ENCODE data around the gene PRPSAP1.

Gene PRPSAP1, protein sequence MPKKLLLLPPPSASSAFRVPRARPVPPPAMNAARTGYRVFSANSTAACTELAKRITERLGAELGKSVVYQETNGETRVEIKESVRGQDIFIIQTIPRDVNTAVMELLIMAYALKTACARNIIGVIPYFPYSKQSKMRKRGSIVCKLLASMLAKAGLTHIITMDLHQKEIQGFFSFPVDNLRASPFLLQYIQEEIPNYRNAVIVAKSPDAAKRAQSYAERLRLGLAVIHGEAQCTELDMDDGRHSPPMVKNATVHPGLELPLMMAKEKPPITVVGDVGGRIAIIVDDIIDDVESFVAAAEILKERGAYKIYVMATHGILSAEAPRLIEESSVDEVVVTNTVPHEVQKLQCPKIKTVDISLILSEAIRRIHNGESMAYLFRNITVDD

DNA sequence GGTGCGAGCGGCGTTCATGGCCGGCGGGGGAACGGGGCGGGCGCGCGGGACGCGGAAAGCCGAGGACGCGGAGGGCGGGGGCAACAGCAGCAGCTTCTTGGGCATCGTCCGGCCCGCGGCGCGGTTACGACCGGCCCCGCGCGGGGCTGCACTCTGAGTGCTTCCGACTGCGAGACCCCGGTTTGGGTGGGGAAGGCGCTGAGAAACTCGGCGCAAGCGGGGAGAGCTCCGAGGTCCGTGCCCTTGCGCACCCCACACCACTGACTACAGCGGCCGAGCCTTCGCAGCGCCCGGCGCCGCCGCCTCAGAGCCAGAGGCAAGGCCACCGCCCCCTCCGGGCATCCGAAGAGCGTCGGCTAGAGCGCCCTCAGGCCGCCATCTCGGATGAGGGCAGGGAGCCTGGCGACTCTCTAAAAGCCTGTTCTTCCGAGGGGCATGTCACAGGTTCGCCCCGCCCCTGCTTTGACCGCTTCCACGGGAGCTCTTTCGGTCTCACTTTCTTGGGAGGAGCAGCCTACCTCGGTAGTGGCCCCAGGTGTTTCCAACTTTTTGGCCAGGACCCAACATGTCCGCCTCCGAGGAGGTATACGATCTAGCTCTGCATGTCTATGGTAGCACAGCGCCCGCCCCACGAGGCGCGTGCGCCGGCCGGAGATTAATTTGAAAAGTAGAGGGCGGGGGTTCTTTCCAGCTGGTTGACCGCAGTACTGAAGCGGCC, at the start of gene PRPSAP1:
Gene PRPSAP1, minus strand, starts transcription at position 318 of the 718 bp plus-strand sequence. Its CDS starts 213 bp downstream, at position 105.
- DNase-seq (ENCODE audit: low spot score) = peak; percentile 83

DNA sequence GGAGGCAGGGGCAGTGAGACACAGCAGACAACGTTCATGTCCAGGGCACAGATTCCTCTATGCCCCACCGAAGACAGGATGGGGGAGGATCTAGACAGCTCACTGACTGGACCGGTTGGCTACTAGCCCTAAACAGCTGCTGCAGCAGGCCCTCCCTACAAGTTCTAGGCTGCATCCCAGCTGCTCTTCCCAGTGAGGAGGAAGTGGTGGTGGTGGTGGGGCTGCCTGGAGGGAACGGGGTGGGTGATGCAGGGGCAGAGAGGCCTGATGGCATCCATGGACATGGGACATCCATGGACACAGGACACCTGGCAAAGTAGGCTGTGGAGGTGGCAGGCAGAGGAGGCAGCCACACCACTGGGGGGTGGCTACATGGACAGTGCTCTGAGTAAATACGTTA, 49.0 kb upstream of the PRPSAP1 start:
- DNase-seq (ENCODE audit: low spot score) = no peak

DNA sequence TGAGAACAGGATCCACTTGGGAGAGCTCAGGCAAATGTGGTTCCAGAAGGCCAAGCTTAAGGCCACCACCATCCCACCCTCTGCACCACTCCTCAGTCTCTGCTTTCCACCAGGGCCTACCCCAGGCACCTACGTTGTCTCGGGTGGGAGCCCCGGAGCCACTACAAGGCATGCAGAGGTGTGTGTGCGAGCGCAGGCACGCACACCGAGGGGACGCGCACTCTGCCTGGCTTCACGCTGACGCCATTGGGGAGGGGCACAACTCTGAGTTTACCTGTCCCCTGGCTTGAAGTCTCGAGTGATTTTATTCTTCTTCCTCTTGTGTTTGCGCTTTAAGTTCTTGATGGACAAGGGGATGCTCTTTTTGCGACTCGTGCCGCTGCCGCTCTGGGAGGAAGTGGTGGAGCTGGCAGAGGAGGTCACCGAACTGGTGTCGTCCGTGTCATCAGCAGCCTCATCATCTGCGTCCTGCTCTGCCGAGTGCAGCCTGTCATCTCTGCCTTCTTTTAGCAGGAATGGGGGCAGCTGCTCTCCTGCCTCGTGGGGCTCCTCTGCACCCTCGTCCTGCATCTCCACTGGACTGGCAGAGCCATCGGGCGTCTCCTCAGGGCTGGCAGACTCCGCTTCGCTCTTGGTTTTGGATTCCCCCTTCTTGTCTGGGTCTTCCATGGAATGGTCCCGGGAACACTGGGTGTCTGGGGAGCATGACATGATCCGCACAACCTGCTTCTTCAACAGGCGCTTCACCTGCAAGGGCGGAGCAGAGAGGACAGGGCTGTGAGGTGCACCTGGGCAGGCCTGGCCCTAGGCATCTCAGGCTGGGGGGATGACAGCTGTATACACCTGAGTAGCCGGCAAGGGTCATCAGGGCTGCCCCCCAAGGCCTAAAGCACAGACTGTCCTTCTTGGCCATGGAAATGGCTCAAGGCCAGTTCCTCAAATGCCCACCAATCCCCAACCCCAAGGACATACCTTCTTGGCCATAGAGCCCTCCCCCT, 45.8 kb upstream of the PRPSAP1 start:
- DNase-seq (ENCODE audit: low spot score) = no peak

DNA sequence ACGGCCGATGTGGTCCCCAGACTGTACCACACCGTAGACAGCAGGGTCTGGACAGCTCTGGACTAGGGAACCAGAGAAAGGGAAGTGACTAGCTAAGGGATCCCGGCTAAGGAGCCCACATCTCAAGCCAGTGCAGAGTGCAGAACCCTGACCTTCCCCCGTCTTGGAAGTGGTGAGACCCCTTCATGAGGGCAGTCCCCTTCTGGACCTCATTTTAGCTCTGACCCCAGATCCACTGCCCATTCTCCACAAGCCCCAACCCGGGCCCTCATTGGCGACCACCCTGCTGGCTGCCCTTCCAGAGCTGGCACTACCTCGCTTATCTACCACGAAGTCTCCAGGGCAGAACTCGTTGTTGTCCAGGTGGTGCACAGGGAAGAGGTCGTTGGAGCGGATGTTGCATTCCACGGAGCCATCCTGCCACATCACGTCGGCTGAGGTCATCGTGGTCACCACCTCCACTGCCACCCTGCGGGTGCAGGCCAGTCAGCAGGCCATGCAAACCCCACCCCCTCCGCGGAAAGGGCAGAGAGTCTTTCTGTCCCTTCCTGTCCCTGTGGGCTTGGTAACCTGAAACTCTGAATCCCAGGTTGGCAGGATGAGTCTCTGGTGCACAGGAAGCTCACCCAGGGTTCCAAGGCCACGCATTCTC, 44.9 kb upstream of the PRPSAP1 start:
- no peak for DNase-seq (ENCODE audit: low spot score)

DNA sequence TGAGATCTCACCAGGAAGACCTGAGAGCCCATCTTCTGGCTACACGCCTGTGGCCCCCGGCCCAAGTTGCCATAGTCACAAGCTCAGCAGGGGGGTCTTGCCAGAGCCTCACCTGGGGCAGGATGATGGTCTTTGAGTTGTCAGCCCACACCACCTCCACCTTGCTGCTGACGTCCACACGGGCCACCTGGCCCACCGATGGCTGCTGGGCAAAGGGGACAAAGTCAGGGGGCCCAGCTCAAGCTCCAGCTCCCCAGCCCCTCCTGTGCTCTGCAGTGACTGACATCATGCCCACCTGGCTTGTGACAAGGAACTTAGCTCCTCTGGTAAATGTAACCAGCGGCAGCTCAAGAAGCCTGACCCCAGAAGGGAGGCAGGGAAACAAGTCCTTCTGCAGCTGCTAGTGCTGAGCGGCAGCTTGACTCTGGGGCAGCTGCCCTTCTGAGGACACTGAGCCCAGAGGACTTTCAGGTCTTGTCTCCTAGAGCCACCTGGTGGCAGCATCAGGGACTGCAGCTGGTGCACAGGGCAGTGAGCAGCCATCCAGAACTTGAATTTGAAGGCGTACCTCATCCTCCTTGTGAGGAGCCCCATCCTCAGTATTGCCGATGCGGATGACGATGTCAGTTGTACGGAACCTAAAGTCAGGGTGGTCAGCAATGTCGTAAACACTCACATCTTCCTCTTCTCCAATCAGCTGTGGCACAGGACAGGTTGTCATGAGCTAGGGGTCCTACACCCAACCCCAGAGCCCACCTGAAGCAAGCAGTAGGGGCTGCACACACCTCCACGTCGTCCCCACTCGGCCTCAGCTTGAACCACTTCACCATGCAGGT, 44.2 kb upstream of the PRPSAP1 start:
- DNase-seq (ENCODE audit: low spot score) = peak; percentile 85

DNA sequence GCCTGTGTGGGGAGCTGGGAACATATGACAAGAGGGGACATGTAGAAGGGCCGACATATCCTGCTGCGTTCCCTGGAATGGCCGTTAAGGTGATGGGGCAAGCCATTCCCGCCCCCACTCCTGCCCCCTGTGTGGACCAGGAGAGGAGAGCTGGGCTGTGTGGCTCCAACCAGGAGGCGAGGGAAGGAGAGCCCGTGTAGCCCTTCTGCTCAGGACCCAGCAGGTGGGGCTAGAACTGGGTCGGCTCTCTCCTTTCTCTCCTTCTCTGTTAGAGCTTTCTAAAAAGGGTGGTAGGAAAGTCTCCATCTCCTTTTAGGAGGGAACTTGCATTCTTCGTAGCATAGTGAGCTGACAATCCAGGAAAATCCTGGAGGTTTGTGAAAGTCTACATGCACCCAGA, 43.5 kb upstream of the PRPSAP1 start:
- no peak for DNase-seq (ENCODE audit: low spot score)

DNA sequence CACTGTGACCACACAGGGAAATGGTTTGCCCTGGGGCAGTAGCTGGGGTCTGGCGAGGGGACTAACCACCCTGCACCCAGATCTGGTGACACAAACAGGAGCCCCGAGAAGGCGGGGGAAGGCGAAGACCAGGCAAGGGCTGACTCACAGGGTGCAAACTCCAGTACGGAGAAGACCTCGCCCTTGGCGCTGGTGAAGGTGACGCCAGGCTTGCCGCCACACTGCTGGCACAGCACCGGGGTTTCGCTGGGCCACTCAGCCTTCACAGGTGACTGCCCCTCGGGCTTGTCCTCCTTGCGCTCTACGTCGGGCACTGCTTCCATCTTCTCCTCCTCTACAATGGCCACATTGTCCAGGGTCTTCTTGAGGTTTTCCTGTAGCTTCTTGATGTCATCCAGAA, 42.3 kb upstream of the PRPSAP1 start:
- no peak for DNase-seq (ENCODE audit: low spot score)

DNA sequence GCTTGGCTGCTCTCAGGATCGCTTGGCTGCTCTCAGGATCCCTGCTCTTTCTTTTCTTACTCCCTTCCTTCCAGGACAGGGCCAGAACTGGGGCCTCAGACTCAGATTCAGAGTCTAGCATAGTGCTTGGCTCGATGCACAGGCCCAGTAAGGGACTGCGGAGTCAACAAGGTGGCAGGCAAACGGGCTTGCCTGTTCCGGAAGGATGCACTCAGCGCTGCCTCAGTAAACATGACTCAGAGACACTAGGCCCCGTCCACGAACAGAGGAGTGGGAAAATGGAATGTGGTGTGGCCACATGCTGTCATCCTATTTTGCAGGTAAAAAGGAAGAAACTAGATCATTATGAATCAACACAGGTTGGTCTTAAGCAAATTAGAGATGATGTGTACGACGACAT, 40.5 kb upstream of the PRPSAP1 start:
- DNase-seq (ENCODE audit: low spot score) = no peak

DNA sequence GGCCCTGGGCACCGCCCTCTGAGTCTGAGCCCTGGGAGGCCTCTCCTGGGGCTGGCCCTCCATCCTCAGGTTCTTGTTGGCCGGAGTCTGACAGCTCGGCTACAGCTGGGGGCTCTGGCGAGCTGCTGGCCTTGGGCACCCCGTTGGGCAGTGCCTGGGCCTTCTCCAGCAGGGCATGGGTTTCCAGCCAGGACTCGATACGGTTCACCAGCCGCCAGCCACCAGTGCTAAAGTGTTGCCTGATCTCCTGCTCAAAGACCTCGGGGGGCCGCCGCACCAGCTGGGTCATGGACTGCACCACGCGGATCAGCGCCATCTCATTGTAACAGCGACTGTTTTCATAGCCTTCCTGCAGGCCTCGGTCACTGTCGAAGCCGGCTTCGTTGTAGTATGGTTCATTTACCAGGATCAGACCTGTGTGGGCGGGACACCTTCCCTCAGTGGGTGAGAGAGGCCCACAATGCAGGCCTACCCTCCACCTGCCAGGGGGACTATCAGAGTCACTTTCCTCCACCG, 37.5 kb upstream of the PRPSAP1 start:
- DNase-seq (ENCODE audit: low spot score) = no peak

DNA sequence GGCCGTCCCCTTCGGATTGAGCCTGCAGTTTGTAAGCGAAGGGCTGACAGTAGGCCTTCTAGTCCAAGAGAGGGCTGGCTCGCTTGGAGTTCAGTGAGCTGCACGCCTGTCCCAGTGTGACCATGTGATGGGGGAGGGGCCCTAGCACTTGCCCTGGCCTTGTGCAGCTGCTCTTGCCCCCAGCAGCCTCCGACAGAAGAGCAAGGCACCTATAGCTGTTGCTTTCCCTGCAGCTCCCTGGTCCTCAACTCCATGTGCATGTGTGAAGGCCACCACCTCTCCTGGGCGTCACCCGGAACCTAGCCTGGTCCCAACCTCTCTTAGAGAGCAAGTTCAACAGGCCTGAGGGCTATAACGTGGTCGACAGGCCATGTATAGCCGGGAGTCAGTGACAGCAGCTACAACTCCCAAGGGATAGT, 36.3 kb upstream of the PRPSAP1 start:
- DNase-seq (ENCODE audit: low spot score) = no peak

DNA sequence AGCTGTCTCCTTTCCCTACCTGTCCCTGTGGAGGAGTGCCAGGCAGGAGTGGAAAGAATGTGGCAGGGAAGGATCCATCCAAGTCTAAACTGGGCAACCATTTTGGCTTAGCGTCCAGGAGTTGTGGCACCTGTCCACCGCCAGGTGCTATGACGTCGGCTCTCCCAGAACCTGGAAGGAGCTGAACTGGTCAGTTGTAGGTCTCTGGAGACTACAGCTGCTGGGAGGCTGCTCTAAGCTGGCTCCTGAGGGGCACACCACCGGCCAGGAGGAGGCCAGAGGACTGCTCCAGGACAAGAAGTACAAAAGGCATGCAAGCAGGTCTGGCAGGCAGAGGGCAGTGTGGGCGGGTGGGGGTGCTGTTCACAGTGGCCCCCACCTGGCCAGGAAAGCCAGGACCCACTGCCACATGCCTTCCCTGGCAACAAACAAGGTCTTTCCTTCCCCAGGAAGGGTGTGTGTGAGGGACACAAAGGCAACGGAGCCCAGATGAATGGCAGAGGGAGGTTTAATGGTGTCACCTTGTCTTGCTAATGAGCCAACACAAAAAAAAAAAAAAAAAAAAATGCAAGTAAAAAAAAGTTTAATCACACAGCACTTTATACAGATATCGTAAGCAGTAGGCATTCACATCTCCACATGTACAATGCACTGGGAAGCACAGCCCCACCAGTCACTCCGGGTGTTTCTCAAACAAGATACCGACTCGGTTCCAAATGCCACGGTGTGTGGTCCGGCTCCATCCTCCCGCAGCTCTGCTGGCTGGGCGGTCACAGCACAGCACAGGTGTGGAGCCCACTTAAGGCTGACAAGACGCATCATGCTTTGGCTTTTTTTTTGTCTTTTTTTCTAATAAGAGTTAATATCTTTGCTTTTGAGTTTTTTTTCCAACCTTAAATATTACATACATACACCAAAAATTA, 35.5 kb upstream of the PRPSAP1 start:
- DNase-seq (ENCODE audit: low spot score) = no peak

DNA sequence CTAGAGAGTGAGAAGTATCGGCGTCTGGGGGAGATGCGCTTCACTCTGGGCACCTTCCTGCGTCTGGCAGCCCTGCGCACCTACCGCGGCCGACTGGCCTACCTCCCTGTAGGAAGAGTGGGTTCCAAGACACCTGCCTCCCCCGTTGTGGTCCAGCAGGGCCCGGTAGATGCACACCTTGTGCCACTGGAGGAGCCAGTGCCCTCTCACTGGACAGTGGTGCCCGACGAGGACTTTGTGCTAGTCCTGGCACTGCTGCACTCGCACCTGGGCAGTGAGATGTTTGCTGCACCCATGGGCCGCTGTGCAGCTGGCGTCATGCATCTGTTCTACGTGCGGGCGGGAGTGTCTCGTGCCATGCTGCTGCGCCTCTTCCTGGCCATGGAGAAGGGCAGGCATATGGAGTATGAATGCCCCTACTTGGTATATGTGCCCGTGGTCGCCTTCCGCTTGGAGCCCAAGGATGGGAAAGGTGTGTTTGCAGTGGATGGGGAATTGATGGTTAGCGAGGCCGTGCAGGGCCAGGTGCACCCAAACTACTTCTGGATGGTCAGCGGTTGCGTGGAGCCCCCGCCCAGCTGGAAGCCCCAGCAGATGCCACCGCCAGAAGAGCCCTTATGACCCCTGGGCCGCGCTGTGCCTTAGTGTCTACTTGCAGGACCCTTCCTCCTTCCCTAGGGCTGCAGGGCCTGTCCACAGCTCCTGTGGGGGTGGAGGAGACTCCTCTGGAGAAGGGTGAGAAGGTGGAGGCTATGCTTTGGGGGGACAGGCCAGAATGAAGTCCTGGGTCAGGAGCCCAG, 33.5 kb upstream of the PRPSAP1 start:
- DNase-seq (ENCODE audit: low spot score) = no peak

DNA sequence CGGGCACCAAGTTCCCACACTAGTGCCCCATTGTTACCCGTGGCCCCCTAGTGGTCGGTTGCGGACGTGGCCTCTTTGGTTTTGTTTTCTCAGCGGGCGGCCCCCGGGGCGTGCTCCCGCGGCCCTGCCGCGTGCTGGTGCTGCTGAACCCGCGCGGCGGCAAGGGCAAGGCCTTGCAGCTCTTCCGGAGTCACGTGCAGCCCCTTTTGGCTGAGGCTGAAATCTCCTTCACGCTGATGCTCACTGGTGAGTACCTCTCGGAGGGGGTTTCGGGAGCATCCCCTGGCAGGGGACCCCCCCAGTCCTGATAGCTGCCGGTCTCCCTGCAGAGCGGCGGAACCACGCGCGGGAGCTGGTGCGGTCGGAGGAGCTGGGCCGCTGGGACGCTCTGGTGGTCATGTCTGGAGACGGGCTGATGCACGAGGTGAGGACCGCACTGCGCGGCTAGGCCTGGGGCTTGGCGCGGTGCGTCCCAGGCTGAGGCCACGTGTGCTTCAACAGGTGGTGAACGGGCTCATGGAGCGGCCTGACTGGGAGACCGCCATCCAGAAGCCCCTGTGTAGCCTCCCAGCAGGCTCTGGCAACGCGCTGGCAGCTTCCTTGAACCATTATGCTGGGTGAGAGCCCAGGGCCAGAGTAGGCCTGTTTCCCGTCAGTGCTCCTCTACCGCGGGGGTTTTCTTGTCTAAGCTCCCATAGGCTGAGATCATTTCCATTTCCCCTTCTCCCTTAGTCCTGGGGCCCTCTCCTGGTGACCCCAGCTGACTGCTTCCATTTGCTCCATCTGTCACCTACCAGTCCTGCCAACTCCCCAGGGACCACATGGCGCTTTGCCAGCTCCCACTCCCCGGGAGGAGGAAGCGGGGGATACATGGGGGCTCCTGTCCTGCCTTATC, 32.4 kb upstream of the PRPSAP1 start:
- DNase-seq (ENCODE audit: low spot score) = peak; percentile 84

DNA sequence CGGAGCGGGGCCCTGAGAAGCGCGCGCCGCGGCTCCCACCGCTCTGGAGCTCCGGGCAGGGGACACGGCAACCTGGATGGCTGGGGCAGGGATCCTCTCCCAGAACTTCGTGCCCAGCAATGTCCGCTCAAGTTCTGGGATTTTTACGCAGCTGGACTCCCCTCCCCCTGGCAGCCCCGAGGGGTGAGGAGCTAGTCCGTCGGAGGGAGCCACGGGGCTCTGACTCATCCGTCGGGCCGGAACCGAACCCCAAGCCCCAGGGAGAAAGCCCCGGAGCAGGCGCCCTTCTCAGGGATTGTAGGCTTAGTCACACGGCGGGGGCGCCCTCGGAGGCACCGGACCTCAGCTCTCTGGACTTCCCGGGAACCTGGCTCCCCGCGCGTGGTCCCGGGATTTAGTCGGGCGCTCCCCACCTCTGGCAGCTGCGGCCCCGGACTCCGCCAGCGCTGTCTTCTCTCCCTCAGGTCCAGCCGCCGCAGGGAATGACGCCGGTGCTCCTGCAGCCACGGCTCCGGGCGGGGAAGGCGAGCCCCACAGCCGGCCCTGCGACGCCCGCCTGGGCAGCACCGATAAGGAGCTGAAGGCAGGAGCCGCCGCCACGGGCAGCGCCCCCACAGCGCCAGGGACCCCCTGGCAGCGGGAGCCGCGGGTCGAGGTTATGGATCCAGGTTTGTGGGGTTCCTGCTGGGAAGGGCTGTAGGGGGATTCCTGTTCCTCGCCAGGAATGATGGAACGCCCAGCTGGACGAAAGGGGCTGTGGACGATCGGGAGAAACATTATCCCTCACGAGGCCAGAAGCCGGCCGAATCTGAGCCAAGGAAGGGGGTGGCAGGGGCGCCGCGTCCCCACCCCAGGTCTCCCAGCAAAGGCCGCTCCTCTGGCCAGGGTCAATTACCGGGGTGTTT, 31.5 kb upstream of the PRPSAP1 start:
- peak; percentile 20 for DNase-seq (ENCODE audit: low spot score)

DNA sequence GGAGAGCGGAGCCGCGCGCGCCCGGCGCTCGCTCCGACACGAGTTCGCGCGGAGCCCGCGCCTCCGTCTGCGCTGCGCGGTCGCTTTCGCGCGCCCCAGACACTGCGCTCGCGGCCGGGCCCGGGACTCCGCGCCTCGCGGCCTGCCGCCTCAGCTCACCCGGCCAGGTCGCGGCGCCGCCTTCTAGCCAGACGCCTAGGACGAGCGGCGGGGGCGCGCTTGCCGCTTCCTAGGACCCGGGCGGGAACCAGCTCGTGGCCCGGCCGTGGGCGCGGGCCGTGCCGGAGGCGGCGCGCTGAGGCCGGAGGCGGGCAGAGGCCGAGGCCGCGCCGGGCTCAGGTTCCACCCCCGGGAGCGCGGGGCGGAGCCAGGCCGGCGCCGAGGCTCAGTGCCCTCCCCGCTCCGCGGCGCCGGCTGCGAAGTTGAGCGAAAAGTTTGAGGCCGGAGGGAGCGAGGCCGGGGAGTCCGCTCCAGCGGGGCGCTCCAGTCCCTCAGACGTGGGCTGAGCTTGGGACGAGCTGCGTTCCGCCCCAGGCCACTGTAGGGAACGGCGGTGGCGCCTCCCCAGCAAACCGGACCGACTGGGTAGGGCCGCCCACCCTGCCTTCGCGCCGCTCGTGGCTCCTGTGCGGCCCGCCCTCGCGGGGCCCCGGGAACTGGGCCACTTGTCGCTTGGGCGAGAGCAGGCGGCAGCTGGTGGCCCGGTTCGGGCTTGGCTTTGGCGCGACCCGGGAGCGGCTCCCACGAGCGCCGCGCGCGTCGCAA, 30.7 kb upstream of the PRPSAP1 start, which contains the start of gene SPHK1:
Gene SPHK1, plus strand, starts transcription at position 388 of the 765 bp plus-strand sequence. CDS start 1,036 bp downstream, outside the sequence.
- DNase-seq (ENCODE audit: low spot score) = peak; percentile 45
